Ascending aorta (tissue), 2 donors: ENCODE results near the gene WFIKKN1. TPM values are rescaled to one million over a fixed set of nuclear protein-coding genes. Genes with fewer than 3 reads are reported as not detected.

Source experiments
- DNase-seq, 2 donors: peaks; one replicate each; pipeline ENCODE4 v3.0.0-alpha.2; 2019; ENCODE audit warnings: low spot score in 2 of 2
- H3K27ac ChIP-seq, 2 donors: fragments of 200-600 bp; sonication (generic); one replicate each; pipeline ENCODE4 v1.5.1; 2016 to 2017; ENCODE audit warnings: mild to moderate bottlenecking in 1 of 2
- H3K27me3 ChIP-seq: fragments of 200-600 bp; sonication (generic); one replicate; pipeline ENCODE4 v1.5.1; 2017
- H3K36me3 ChIP-seq, 2 donors: fragments of 200-600 bp; sonication (generic); one replicate each; pipeline ENCODE4 v1.5.1; 2016
- H3K4me1 ChIP-seq, 2 donors: fragments of 200-600 bp; sonication (generic); one replicate each; pipeline ENCODE4 v1.5.1; 2016 to 2017; ENCODE audit warnings: mild to moderate bottlenecking in 1 of 2
- H3K4me3 ChIP-seq, 2 donors: fragments of 200-600 bp; sonication (generic); one replicate each; pipeline ENCODE4 v1.5.1; 2016 to 2017; ENCODE audit warnings: mild to moderate bottlenecking in 1 of 2
- H3K9me3 ChIP-seq, 2 donors: fragments of 200-600 bp; sonication (generic); one replicate each; pipeline ENCODE4 v1.5.1; 2016
- intact Hi-C: fragments of 100-400 bp; cut with DNase I; formaldehyde crosslinking; loops from one replicate; pipeline ENCODE4 v1.15.1; 2023
- total RNA-seq: library from RNA; depleted of rRNA; stranded (reverse); fragments of >200 nt; gene quantifications from one replicate; pipeline ENCODE4 v1.1.0, GENCODE V29; 2016
- TF ChIP-seq, protein P1 (sequence below), 3 experiments: fragments of 200-600 bp in 2 of 3; fragments of 450-650 bp in 1 of 3; sonication (generic) in 2 of 3; IDR thresholded peaks; one replicate each; pipeline ENCODE4 v1.5.1; 2016 to 2019; ENCODE audit warnings: antibody characterized with exemption in 3 of 3, mild to moderate bottlenecking in 1 of 3, moderate library complexity in 1 of 3

The WFIKKN1 gene
- total RNA-seq, 1 donor from 2014 or later = not detected

DNA sequence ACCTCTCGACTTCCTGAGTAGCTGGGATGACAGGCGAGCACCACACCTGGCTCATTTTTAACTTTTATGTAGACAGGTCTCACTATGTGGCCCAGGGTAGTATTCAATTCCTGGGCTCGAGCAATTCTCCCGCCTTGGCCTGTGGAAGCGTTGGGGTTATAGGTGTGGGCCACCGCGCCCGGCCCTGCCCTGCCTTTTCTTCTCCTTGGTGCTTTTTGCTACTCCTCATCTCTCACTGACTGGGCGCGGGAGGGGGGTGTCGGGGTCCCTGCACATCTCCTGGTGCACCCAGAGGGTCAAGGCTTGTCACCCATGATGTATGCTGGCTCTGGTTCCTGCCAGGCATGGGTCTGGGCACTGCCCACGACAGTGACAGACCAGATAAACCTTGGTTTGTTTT is 13.8 kb downstream of the WFIKKN1 start:
- TF ChIP-seq, protein P1, sequence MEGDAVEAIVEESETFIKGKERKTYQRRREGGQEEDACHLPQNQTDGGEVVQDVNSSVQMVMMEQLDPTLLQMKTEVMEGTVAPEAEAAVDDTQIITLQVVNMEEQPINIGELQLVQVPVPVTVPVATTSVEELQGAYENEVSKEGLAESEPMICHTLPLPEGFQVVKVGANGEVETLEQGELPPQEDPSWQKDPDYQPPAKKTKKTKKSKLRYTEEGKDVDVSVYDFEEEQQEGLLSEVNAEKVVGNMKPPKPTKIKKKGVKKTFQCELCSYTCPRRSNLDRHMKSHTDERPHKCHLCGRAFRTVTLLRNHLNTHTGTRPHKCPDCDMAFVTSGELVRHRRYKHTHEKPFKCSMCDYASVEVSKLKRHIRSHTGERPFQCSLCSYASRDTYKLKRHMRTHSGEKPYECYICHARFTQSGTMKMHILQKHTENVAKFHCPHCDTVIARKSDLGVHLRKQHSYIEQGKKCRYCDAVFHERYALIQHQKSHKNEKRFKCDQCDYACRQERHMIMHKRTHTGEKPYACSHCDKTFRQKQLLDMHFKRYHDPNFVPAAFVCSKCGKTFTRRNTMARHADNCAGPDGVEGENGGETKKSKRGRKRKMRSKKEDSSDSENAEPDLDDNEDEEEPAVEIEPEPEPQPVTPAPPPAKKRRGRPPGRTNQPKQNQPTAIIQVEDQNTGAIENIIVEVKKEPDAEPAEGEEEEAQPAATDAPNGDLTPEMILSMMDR (IDR thresholded peaks at IDR 0.05) = no peak
- peaks cover 15 to 26% of the 10 kb centered on the region in 2 donors for H3K4me1 ChIP-seq
- intact Hi-C loops = no loop called here
- no peak overlapping the region for H3K27ac ChIP-seq
- no peak overlapping the region for H3K4me3 ChIP-seq
- no peaks in the 10 kb centered on the region for H3K36me3 ChIP-seq
- no peaks in the 10 kb centered on the region for H3K27me3 ChIP-seq
- H3K9me3 ChIP-seq = no peaks in the 10 kb centered on the region
- no peak for DNase-seq

DNA sequence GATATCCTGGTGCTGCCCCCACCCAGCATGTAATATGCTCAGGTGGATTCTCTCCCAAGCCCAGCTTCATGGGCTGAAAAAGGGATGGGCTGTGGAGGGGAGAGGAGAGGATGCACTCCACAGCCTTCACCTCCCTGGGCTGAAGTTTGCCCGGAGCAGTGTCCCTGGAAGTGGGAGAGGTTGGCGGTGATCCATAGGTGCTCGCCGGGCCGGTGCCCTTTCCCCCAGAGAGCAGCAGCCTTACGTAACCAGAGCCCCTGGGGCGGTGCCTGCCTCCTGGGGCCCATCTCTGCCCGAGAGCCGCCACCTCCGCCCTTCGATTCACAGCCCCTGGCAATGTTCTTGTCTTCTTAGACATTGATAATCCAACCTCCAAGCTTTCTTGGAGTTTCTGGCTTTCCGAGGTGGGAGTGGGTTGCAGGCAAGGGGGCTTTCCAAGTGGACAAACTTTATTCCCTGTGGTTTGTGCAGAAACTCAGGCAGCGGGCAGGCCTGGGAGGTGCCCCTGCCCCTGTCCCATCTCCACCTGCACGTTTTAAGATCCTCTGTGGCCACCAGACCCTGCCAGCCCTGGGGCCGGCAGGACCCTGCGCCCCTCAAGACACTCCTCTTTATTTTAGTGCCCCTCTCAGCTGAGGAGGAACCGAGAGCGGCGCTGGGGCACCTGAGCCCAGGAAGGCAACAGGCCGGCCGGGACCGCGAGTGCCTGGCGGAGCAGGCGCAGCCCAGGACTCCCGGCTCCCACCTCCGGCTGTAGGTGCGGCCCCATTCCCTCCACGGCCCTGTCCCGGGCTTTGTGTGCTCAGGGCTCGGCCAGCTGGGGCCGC is 15.3 kb downstream of the WFIKKN1 start:
- H3K4me3 ChIP-seq = no peak overlapping the region
- no peak for DNase-seq
- peaks cover 15 to 32% of the 10 kb centered on the region in 2 donors for H3K4me1 ChIP-seq
- no peaks in the 10 kb centered on the region for H3K36me3 ChIP-seq
- TF ChIP-seq, protein P1 (IDR thresholded peaks at IDR 0.05) = no peak
- no peak overlapping the region for H3K27ac ChIP-seq
- intact Hi-C loops = no loop called here
- H3K27me3 ChIP-seq = no peaks in the 10 kb centered on the region
- H3K9me3 ChIP-seq = no peaks in the 10 kb centered on the region

DNA sequence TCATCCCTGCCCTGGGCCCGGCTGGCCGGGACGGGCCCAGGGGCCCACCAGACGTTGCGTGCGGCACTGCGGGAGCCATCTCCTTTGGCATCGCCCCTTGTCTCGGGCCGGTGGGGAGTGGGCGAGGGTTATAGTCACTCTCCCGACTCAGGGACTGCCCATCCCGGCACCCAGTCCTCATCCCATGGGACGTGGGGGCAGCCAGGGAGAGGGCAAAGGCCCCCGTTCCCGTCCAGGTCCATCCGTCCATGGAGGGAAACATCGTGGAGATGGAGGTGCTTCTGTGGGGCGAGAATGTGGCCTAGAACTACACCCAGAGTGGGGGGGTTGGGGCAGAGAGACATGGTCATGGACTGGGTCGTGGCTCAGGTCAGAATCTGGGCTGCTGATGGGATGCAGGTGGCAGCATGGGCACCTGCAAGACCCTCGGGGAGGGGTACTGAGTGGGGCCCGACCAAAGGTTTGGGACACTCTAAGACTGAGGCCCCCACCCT is 15.9 kb downstream of the WFIKKN1 start:
- Histone ChIP-seq H3K4me3 (no peak overlapping the region), H3K9me3 (no peaks in the 10 kb centered on the region), H3K27ac (no peak overlapping the region), H3K4me1 (peaks cover 15 to 28% of the 10 kb centered on the region in 2 donors), H3K36me3 (no peaks in the 10 kb centered on the region), H3K27me3 (no peaks in the 10 kb centered on the region)
- TF ChIP-seq, protein P1 (IDR thresholded peaks at IDR 0.05) = no peak
- no peak for DNase-seq
- intact Hi-C loops = no loop called here

DNA sequence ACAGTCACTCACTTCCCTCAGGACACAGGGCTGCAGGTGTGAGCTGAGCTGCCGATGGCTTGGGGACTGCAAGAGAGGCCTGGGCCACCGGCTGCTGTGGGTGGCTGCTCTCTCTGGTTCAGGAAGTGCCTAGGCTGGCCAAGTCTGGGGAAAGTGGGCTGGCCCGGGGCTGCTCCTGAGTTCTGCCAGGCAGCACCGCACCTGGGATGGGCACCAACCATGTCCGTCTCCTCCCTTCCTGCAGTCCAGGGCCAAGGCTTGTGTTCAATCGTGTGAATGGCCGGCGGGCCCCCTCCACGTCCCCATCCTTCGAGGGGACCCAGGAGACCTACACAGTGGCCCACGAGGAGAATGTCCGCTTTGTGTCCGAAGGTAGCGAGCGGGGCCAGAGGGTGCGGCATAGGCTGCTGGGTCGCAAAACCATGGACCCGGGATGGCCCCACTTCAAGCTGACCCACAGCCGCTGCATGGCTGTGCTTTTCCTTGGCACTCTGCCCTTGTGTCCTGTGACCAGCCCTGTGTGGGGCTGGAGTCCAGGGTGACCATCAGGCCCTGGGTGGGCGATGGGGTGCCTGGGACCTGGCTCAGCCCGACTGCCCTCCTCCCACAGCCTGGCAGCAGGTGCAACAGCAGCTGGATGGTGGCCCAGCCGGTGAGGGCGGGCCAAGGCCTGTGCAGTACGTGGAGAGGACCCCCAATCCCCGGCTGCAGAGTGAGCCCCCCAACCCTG is 16.6 kb downstream of the WFIKKN1 start:
- Histone ChIP-seq H3K36me3 (no peaks in the 10 kb centered on the region), H3K9me3 (no peaks in the 10 kb centered on the region), H3K4me1 (peaks cover 15 to 27% of the 10 kb centered on the region in 2 donors), H3K4me3 (peak overlapping the region in 1 of 2 donors; percentile 76), H3K27me3 (no peaks in the 10 kb centered on the region), H3K27ac (no peak overlapping the region)
- TF ChIP-seq, protein P1 (IDR thresholded peaks at IDR 0.05) = no peak
- DNase-seq = no peak
- intact Hi-C loops = no loop called here

DNA sequence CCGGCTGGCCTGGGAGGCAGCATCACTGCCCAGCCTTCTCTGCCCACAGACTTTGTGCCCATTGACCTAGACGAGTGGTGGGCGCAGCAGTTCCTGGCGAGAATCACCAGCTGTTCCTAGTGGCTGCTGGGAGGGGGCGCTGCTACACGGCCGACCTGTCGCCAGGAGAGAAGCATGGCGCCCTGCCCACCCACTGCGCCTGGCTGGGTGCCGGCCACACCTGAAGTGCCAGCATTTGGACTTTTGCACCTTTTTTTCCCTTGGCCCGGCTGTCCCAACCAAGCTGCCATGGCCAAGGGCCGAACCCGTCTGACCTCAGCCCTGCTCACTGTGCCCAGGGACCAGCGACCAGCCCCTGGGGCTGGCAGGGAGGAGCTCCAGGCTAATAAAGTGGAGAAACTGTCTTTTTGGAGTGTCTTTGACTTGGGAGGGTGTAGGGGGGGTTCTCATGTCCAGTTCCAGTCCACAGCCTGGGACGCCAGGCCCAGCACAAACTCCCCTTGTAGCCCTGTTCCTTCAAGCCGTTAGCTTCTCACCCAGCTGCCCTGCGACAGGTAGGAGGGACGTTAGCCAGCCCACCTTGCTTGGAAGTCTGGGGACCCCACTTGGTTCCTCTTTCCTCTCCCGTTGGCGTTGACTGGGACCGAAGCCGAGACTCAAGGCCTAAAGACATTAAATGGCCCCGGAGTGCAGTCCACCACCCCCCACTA is 17.4 kb downstream of the WFIKKN1 start:
- no peak for DNase-seq
- H3K4me1 ChIP-seq = peaks cover 9 to 19% of the 10 kb centered on the region in 2 donors

More for the DNA sequence above, 17.4 kb downstream of the WFIKKN1 start:
- H3K4me3 ChIP-seq = peak overlapping the region; percentile 76 to 91
- TF ChIP-seq, protein P1 (IDR thresholded peaks at IDR 0.05) = peak in 1 of 3 experiments; percentile 16
- H3K27me3 ChIP-seq = no peaks in the 10 kb centered on the region
- peak overlapping the region; percentile 83 to 87 for H3K27ac ChIP-seq
- no peaks in the 10 kb centered on the region for H3K36me3 ChIP-seq
- intact Hi-C loops = no loop called here
- no peaks in the 10 kb centered on the region for H3K9me3 ChIP-seq
